PC-3 (cell line): ENCODE measurements around the gene POLR1A. TPM values are rescaled to one million over a fixed set of nuclear protein-coding genes. Genes with fewer than 3 reads are reported as not detected.

Source experiments
- ATAC-seq: fragments of 200-7000 bp; cut with Tn5 transposase; 2 replicates; pipeline ENCODE4 v1.9.1; 2020; ENCODE audit warnings: mild to moderate bottlenecking, moderate library complexity
- BruUV-seq: library from RNA; stranded (reverse); fragments of 400-500 nt; replicated peaks from 2 replicates; lab custom pipeline; 2021; lab: Mats Ljungman, UMichigan
- CTCF ChIA-PET: fragments of 300-600 bp; sonication (Branson Sonifier 250); formaldehyde crosslinking; loops from one replicate; lab custom pipeline; 2022; ENCODE audit warnings: antibody characterized with exemption; lab: Charles Lee
- POLR2A ChIA-PET: fragments of 300-600 bp; sonication (Branson Sonifier 250); formaldehyde crosslinking; loops from one replicate; lab custom pipeline; 2022; ENCODE audit warnings: antibody characterized with exemption; ENCODE audit not compliant: unreplicated experiment; lab: Charles Lee
- DNase-seq: peaks from one replicate; pipeline ENCODE4 v3.0.0-alpha.2; 2015
- H2AFZ ChIP-seq: fragments of 300-600 bp; sonication (generic); 2 replicates; pipeline ENCODE4 v1.6.0; 2016; ENCODE audit warnings: antibody characterized with exemption, low read length
- H3F3A ChIP-seq: fragments of 300-600 bp; sonication (generic); one replicate; pipeline ENCODE4 v1.6.0; 2017; ENCODE audit warnings: antibody characterized with exemption, low read length, control low read depth, mild to moderate bottlenecking; ENCODE audit not compliant: unreplicated experiment
- H3K27ac ChIP-seq: fragments of 300-600 bp; sonication (generic); 2 replicates; pipeline ENCODE4 v1.5.1; 2016; ENCODE audit warnings: mild to moderate bottlenecking, low read length
- H3K27me3 ChIP-seq: fragments of 300-600 bp; sonication (generic); 2 replicates; pipeline ENCODE4 v1.6.1; 2016; ENCODE audit warnings: low read length, mixed read lengths
- H3K36me3 ChIP-seq: fragments of 300-600 bp; sonication (generic); 2 replicates; pipeline ENCODE4 v1.6.1; 2016; ENCODE audit warnings: low read depth, mixed run types, low read length, mixed read lengths
- H3K4me1 ChIP-seq: fragments of 300-600 bp; sonication (generic); 2 replicates; pipeline ENCODE4 v1.5.1; 2016; ENCODE audit warnings: low read length; ENCODE audit not compliant: insufficient read depth
- H3K4me2 ChIP-seq: fragments of 300-600 bp; sonication (generic); 2 replicates; pipeline ENCODE4 v1.6.0; 2016; ENCODE audit warnings: low read length
- H3K4me3 ChIP-seq: fragments of 300-600 bp; sonication (generic); 2 replicates; pipeline ENCODE4 v1.5.1; 2016; ENCODE audit warnings: mild to moderate bottlenecking, low read length, mixed read lengths
- H3K79me2 ChIP-seq: fragments of 300-600 bp; sonication (generic); 2 replicates; pipeline ENCODE4 v1.6.1; 2017; ENCODE audit warnings: low read length, mixed read lengths
- H3K9ac ChIP-seq: fragments of 300-600 bp; sonication (generic); 2 replicates; pipeline ENCODE4 v1.6.0; 2016; ENCODE audit warnings: mild to moderate bottlenecking, low read length
- H3K9me2 ChIP-seq: fragments of 300-600 bp; sonication (generic); replicated peaks from 2 replicates; pipeline ENCODE4 v1.6.1; 2016; ENCODE audit warnings: mixed run types, low read length, mixed read lengths
- H3K9me3 ChIP-seq: fragments of 300-600 bp; sonication (generic); 2 replicates; pipeline ENCODE4 v1.6.1; 2016; ENCODE audit warnings: low read length, mixed read lengths
- H4K20me1 ChIP-seq: fragments of 300-600 bp; sonication (generic); 2 replicates; pipeline ENCODE4 v1.6.1; 2016; ENCODE audit warnings: low read length, mixed read lengths
- EZH2 ChIP-seq: fragments of 300-600 bp; sonication (generic); IDR thresholded peaks from one replicate; pipeline ENCODE4 v1.6.1; 2017; ENCODE audit warnings: antibody characterized with exemption, mild to moderate bottlenecking, low read length; ENCODE audit not compliant: unreplicated experiment
- EZH2phosphoT487 ChIP-seq: fragments of 300-600 bp; sonication (generic); IDR thresholded peaks from 2 replicates; pipeline ENCODE4 v1.6.1; 2018; ENCODE audit warnings: mild to moderate bottlenecking, antibody characterized with exemption, low read length, borderline replicate concordance
- intact Hi-C: fragments of 100-400 bp; cut with micrococcal nuclease; formaldehyde crosslinking; loops from 2 replicates; pipeline ENCODE4 v1.9.0; 2023
- total RNA-seq: library from RNA; depleted of rRNA; stranded (reverse); fragments of >200 nt; gene quantifications from 2 replicates; pipeline ENCODE4 v1.2.3, GENCODE V29; 2014
- TF ChIP-seq, protein P1 (sequence below): fragments of 300-600 bp; sonication (generic); conservative IDR thresholded peaks from 2 replicates; pipeline ENCODE4 v1.5.1; 2017; ENCODE audit warnings: antibody characterized with exemption, low read depth, mild to moderate bottlenecking, low read length

Gene POLR1A
- total RNA-seq, 1 experiment from 2014 or later: 25.1 TPM

DNA sequence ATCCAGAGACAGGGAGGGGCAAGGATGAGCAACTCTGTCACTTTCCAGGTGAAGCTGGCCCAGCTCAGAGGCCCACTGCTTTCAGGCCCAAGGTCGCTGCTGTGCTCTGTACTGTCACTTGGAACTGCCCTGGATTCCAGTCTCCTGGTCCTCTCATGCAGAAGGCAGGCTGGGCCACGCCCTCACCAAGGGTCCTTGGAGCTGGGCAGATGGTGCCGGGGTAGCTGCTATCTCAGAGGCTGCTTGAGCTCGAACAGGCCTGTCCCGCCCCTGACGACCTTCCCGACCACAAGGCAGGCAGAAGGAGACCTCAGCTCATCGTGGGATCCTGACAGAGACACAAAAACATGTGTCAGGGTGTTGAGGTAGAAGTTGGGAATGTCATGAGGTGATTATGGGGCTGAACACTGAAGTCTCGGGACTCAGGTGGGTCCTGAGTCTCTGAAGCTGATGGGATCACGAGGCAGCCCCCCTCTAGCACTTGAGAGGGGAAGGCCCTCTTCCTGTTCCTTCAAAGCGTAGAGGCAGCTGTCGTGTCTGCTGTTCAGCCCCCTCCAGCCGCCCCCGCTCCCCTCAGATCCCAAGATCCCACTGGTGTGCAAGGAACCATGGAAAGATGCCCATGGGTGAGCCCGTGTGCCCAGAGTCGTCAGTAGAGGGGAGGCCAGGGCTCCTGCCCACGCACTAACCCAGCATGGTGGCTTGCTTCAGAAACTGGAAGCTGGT, 78.3 kb downstream of the POLR1A start:
- CTCF ChIA-PET: no interaction called here
- DNase-seq: no peak
- H3K9me3 ChIP-seq: no peaks in the 10 kb centered on the region
- TF ChIP-seq, protein P1, sequence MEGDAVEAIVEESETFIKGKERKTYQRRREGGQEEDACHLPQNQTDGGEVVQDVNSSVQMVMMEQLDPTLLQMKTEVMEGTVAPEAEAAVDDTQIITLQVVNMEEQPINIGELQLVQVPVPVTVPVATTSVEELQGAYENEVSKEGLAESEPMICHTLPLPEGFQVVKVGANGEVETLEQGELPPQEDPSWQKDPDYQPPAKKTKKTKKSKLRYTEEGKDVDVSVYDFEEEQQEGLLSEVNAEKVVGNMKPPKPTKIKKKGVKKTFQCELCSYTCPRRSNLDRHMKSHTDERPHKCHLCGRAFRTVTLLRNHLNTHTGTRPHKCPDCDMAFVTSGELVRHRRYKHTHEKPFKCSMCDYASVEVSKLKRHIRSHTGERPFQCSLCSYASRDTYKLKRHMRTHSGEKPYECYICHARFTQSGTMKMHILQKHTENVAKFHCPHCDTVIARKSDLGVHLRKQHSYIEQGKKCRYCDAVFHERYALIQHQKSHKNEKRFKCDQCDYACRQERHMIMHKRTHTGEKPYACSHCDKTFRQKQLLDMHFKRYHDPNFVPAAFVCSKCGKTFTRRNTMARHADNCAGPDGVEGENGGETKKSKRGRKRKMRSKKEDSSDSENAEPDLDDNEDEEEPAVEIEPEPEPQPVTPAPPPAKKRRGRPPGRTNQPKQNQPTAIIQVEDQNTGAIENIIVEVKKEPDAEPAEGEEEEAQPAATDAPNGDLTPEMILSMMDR: no peak
- TF ChIP-seq EZH2 (no peak), EZH2phosphoT487 (no peak)
- H3K79me2 ChIP-seq: no peaks in the 10 kb centered on the region
- no peaks in the 10 kb centered on the region for H3K27me3 ChIP-seq
- no peaks in the 10 kb centered on the region for H3K9me2 ChIP-seq
- H3K36me3 ChIP-seq: peaks cover 53% of the 10 kb centered on the region
- H3K4me2 ChIP-seq: no peak overlapping the region
- H2AFZ ChIP-seq: no peak overlapping the region
- no peaks in the 10 kb centered on the region for H4K20me1 ChIP-seq
- no peaks in the 10 kb centered on the region for H3K4me1 ChIP-seq
- TSS peak; percentile 7 for BruUV-seq
- no peaks in the 10 kb centered on the region for H3F3A ChIP-seq
- POLR2A ChIA-PET: no interaction called here
- intact Hi-C loops: no loop called here
- H3K27ac ChIP-seq: no peak overlapping the region
- no peak for ATAC-seq
- no peak overlapping the region for H3K4me3 ChIP-seq
- no peak overlapping the region for H3K9ac ChIP-seq

DNA sequence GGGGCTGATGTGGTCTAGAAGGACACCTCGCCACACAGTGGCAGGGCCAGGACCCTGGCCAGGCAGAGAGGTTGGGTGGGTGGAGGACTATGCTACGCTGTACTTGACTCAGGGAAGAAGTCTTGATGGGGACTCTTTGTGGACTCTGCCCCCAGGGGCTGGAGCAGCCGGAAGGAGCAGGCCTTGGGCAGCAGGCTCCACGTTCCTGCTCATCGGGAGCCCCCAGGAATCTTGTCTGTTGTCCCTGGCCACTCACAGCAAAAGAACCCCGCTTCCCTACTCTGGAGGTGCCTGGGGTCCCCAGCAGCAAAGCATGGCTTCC, 79.0 kb downstream of the POLR1A start:
- H3K36me3 ChIP-seq: peaks cover 49% of the 10 kb centered on the region
- H2AFZ ChIP-seq: no peak overlapping the region
- intact Hi-C loops: no loop called here
- ATAC-seq (no peak), DNase-seq (no peak)
- H3F3A ChIP-seq: no peaks in the 10 kb centered on the region
- H4K20me1 ChIP-seq: no peaks in the 10 kb centered on the region
- no peaks in the 10 kb centered on the region for H3K27me3 ChIP-seq
- H3K4me2 ChIP-seq: no peak overlapping the region
- no peaks in the 10 kb centered on the region for H3K79me2 ChIP-seq
- no peaks in the 10 kb centered on the region for H3K9me2 ChIP-seq
- TF ChIP-seq, protein P1: no peak
- TF ChIP-seq EZH2phosphoT487: no peak
- no peak for TF ChIP-seq EZH2
- H3K4me1 ChIP-seq: no peaks in the 10 kb centered on the region
- H3K9me3 ChIP-seq: no peaks in the 10 kb centered on the region
- no TSS peak for BruUV-seq
- H3K4me3 ChIP-seq: no peak overlapping the region
- ChIA-PET CTCF (no interaction called here), POLR2A (interaction anchor here (0.6 kb wide), 1 partner anchor 1450 kb away, joined by 3 read pairs; no protein-coding TSS in a partner anchor)
- no peak overlapping the region for H3K9ac ChIP-seq
- H3K27ac ChIP-seq: no peak overlapping the region
